ENCODE measurements around the gene KCNK6.
"Not testable (repeated sequence)": the region's sequence is repeated elsewhere in the genome, so short reads cannot be mapped to it uniquely, and the experiment has no call there.

Gene KCNK6

GRCh38 chr19:38324431-38324830 lies 4.8 kb downstream of the KCNK6 start:
- DNase-seq, result no peak

- DNase-seq, result no peak
Observed at GRCh38 chr19:38326591-38326990, 6.9 kb downstream of the KCNK6 start.

- DNase-seq, result no peak
Observed at GRCh38 chr19:38329651-38330050, 10.0 kb downstream of the KCNK6 start.

GRCh38 chr19:38331728-38332127 lies 12.1 kb downstream of the KCNK6 start:
- no peak for DNase-seq

- DNase-seq, result no peak
Observed at GRCh38 chr19:38333245-38333644, 13.6 kb downstream of the KCNK6 start.

- DNase-seq, result peak in 1 of 2 experiments; percentile 69
Observed at GRCh38 chr19:38335949-38336637, 16.4 kb downstream of the KCNK6 start.

GRCh38 chr19:38336638-38337359 lies 17.2 kb downstream of the KCNK6 start:
- peak; percentile 40 to 68 for DNase-seq

GRCh38 chr19:38337360-38337653 lies 17.7 kb downstream of the KCNK6 start:
- no peak for DNase-seq

- DNase-seq, result not testable (repeated sequence)
Observed at GRCh38 chr19:38339011-38339410, 19.4 kb downstream of the KCNK6 start.

- DNase-seq, result no peak
Observed at GRCh38 chr19:38340927-38341326, 21.3 kb downstream of the KCNK6 start.

- DNase-seq, result no peak
Observed at GRCh38 chr19:38346837-38347236, 27.2 kb downstream of the KCNK6 start.

- DNase-seq, result no peak
Observed at GRCh38 chr19:38350883-38351282, 31.2 kb downstream of the KCNK6 start.

GRCh38 chr19:38351865-38352395 lies 32.3 kb downstream of the KCNK6 start:
- DNase-seq, result no peak

GRCh38 chr19:38352611-38353010 lies 33.0 kb downstream of the KCNK6 start:
- DNase-seq, result no peak

GRCh38 chr19:38355728-38356725 lies 36.4 kb downstream of the KCNK6 start:
- DNase-seq, result no peak

- no peak for DNase-seq
Observed at GRCh38 chr19:38358071-38358470, 38.4 kb downstream of the KCNK6 start.

GRCh38 chr19:38359242-38360021 lies 39.8 kb downstream of the KCNK6 start:
- no peak for DNase-seq

- no peak for DNase-seq
Observed at GRCh38 chr19:38360351-38360750, 40.7 kb downstream of the KCNK6 start.

- no peak for DNase-seq
Observed at GRCh38 chr19:38360839-38361631, 41.4 kb downstream of the KCNK6 start.

- peak in 1 of 2 experiments; percentile 2 for DNase-seq
Observed at GRCh38 chr19:38361633-38362075, 42.0 kb downstream of the KCNK6 start.

Data from cerebellar nuclear complex (tissue), 1 donor.